Stimulated activated CD4-positive, alpha-beta T cell treated with anti-CD3 and anti-CD28 coated beads, Interleukin-2, amount 100 ng/mL, for 24 hours (primary cell): ENCODE measurements around the gene TCP11.

Experiments
- DNase-seq, 2 donors: peaks; one replicate each; pipeline ENCODE4 v3.0.0-alpha.2; 2020

TCP11 gene

GRCh38 chr6:35141007-35141655 is at the start of gene TCP11:
TSS of gene TCP11 (minus strand) at chr6:35141339. CDS start at chr6:35140870, 469 bp downstream.
- peak; percentile 30 to 43 for DNase-seq

- DNase-seq, result no peak
Observed at GRCh38 chr6:35190306-35190705, 49.2 kb upstream of the TCP11 start.

- no peak for DNase-seq
Observed at GRCh38 chr6:35188886-35189285, 47.7 kb upstream of the TCP11 start.

GRCh38 chr6:35186571-35186970 is 45.4 kb upstream of the TCP11 start:
- DNase-seq, result no peak

GRCh38 chr6:35185971-35186370 is 44.8 kb upstream of the TCP11 start:
- DNase-seq, result no peak

GRCh38 chr6:35185302-35185681 is 44.2 kb upstream of the TCP11 start:
- no peak for DNase-seq

- DNase-seq, result no peak
Observed at GRCh38 chr6:35184580-35185301, 43.6 kb upstream of the TCP11 start.

GRCh38 chr6:35183935-35184334 is 42.8 kb upstream of the TCP11 start:
- no peak for DNase-seq

GRCh38 chr6:35183281-35183680 is 42.1 kb upstream of the TCP11 start:
- DNase-seq, result no peak

GRCh38 chr6:35181933-35182612 is 40.9 kb upstream of the TCP11 start:
- DNase-seq, result no peak

GRCh38 chr6:35181308-35181932 is 40.3 kb upstream of the TCP11 start:
- DNase-seq, result no peak

GRCh38 chr6:35179901-35180535 is 38.9 kb upstream of the TCP11 start:
- no peak for DNase-seq

GRCh38 chr6:35178932-35179832 is 38.0 kb upstream of the TCP11 start:
- no peak for DNase-seq

GRCh38 chr6:35178012-35178411 is 36.9 kb upstream of the TCP11 start:
- DNase-seq, result no peak

- no peak for DNase-seq
Observed at GRCh38 chr6:35177596-35177995, 36.5 kb upstream of the TCP11 start.

GRCh38 chr6:35177157-35177556 is 36.0 kb upstream of the TCP11 start:
- no peak for DNase-seq

GRCh38 chr6:35176301-35177024 is 35.3 kb upstream of the TCP11 start:
- no peak for DNase-seq

GRCh38 chr6:35174501-35174900 is 33.4 kb upstream of the TCP11 start:
- DNase-seq, result no peak

GRCh38 chr6:35174088-35174434 is 32.9 kb upstream of the TCP11 start:
- no peak for DNase-seq

- no peak for DNase-seq
Observed at GRCh38 chr6:35173427-35174087, 32.4 kb upstream of the TCP11 start.

GRCh38 chr6:35173044-35173426 is 31.9 kb upstream of the TCP11 start:
- no peak for DNase-seq
